Non-pigmented ciliary epithelial cell (primary cell): ENCODE measurements around the gene OTUB2.

Experiments
- DNase-seq: peaks from one replicate; pipeline ENCODE4 v3.0.0-alpha.2; 2010; ENCODE audit warnings: low read depth

OTUB2 gene

DNA sequence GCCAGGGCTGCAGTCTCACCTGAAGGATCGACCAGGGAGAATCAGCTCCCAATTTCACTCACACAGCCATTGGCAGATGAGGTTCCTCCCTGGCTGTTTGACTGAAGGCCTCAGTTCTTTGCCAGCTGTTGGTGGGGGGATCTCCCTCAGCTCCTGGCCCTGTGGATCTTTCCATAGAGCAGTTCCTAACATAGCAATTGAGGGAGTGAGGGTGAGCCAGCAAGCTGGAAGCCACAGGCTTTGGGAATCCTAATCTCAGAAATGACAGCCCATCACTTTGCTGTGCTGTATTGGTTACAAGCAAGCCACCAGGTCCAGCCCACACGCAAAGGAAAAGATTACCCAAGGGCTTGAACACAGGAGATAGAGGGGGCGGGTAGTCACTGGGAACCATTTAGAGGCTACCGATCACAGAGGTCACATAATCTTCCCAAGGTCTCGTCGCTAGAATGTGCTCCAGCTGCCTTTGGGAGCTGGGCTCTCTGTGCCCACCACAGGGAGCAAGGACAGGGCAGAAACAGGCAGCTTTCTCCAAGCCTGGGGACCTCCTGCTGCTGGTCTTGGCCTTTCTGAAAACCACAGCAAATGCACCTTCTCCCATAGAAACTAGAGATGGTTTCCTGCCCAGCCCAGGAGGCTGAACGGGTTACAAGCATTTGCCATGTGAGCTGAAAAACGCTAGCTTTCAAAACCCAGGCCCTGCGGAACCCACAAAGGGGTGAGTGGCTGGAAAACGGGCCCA, 4.6 kb upstream of the OTUB2 start:
- no peak for DNase-seq

DNA sequence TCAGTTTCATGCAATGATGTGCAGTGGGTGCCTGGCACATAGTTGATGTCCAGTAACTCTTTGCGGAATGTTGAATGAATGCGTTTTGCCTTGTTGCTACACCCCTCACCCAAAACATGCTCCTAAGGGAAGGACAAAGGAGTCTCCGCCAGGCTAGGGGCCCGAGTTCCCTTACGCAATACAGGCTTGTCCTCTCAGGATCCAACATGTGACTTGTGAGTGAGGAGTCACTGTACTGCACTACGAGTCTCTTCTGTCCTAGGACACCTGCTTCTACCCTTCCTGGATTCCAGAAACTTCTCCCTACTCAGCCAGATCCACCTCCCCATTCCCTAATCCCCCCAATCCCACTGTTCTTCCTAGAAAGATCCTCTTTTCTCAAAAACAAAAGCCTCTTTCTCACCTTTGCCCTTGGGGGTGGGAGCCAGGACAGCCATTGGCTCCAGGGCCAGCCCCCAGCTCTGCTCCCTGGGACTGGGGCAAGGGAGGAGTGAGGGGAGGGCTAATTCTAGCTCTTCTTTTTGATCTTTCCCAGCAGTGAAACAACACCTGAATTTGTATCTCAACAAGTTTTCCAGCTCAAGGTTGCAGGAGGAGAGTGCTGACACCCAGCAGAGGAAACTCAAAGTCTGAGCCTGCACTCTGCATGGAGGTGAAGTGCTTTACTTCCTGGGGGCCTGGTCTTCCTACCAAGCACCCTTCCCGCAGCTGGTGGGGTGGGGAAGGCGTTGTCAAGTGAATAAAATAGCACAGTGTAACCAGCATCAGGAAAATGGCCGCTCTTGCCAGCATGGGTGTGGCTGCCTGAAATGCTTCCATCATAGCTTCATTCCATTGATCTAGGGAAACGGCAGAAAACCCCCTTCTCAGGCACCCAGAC, 3.4 kb upstream of the OTUB2 start:
- DNase-seq, result no peak

DNA sequence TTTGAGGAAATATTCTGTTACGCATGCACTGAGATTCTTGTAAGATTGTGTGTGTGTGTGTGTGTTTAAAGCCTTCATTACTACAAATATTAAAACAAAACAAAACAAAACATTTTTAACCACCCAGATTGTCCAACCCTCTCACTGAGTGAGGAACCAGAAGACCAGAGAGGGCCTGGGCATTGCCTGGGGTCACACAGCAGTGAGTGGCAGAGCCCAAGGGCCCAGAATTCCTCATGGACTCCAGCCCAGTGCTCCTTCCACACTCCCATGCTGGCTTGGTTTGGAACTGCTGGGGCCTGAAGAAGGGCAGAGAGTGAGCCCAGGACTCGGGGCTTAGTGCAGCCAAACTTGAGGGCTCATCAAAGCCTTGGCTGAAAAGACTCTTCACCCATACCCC, 1.6 kb upstream of the OTUB2 start:
- DNase-seq, result no peak

DNA sequence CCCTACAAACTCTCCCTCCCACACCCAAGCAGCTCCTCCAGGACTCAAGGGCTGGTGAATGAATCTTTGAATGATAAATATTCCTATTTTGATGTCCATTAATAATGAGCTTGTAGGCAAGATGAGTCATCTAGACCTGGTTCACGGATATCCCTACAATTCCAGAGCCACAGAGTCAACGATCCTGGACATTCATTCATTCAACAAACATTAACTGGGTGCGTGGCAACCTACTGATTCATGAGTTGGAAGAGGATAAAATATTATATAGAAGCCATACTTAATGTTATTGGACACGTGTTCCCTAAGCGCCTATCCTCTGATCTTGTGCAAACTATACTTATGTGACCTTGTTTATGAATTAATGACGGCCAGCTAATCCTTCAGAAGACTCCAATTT, 420 bp upstream of the OTUB2 start:
- DNase-seq, result no peak

GRCh38 chr14:94026889-94027469, 839 bp downstream of the OTUB2 start:
- no peak for DNase-seq

DNA sequence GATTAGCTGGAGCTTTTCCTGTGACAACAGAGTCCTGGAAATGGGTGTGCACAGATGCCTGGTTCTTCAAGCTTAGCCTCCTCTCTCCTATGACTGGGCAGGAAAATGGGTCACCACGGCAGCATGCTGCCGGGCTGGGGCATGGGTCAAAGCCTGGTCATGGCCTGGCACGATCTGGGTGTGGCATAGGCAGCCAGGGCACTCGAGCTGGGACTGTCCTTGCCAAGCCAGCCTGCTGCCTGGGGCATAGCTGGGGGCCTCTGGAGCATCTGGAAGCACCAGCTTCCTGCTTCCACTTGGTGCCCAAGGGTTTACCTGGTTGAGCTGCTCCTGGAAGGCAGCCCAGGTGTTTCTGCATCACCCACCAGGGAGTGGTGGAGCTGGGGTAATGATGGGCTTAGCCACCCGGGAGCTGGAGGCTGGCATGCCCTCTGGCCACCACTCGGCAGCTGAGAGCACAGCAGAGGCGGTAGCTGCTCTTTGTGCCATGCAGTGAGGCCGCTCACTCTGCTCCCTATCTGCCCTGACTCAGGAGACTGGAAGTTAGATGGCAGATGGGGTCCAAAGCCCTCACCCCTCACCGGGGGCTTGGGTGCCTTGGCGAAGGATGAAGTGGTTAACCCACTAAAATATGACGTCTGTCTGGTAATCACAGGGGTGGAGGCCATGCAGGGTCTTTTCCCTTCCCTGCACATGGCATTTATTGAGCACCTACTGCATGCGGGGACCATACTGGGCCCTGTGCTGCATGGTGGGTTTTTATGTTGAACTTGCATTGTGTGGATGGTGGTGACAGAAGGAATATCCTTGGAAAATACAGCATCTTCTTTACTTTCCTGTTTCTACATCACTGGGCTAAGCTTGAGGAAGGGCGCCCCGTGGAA, 1.7 kb downstream of the OTUB2 start:
- no peak for DNase-seq

- no peak for DNase-seq
These were observed 2.3 kb downstream of the OTUB2 start for GRCh38 chr14:94028450-94028826.

DNA sequence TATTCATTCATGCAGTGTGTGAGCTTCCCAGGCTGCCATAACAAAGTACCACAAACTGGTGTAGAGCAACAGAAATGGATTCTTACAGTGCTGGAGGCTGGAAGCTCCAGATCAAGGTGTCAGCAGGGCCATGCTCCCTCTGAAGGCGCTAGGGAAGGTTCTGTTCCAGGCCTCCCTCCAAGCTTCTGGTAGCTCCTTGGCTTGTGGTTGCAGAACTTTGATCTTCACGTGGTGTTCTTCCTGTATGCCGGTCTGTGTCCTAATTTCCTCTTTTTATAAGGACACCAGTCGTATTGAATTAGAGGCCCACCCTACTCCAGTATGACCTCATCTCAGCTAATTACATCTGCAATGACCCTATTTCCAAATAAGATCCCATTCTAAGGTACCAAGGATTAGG, 3.1 kb downstream of the OTUB2 start:
- no peak for DNase-seq

- no peak for DNase-seq
These were observed 3.6 kb downstream of the OTUB2 start for GRCh38 chr14:94029671-94030203.

DNA sequence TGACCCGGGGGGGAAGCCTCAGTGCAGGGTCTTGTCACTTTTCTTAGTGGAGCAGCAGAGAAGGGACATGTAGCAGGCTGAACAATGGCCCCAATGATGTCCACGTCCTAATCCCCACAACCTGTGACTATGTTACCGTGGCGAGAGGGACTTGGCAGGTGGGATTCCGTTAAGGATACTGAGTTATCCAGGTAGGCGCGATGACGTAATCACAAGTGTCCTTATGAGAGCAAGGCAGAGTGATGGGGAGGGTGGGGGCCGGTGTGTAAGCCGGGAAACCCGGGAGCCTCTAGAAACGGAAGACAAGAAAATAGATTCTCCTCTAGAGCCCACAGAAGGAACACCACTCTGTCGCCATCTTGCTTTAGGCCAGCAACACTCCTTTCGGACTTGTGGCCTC, 4.4 kb downstream of the OTUB2 start:
- no peak for DNase-seq

DNA sequence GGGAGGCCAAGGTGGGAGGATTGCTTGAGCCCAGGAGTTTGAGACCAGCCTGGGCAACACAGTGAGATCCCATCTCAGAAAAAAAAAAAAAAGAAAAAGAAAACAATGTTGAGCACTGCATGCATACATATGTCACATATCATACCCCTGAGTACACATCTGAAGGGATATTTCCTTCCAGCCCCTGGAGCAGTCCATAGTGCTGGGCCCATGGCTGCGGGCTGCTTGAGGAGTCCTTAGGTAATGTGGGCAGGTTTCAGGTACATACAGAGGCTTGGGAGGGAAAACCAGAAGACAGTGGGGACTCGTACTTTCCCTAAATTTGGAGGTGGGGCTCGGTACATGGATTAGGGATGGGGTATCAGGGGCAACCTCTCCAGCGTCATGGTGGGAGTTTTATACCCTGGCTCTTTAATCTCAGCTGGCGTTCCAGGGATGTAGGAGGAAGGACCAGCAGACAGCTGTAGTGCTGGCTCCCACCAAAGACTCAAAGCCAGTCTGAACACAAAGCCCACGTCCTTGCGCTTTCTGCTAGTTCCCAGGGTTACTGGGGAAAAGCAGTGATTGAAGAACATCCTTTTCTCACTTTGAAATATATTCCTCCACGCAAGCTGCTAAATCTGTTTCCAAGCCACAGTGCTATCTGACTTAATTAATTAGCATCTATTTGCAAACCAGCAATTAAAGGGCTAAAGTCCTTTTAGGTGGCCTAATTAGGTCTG, 5.2 kb downstream of the OTUB2 start:
- DNase-seq, result no peak

GRCh38 chr14:94031883-94032279, 5.7 kb downstream of the OTUB2 start:
- DNase-seq, result no peak

- DNase-seq, result no peak
These were observed 8.7 kb downstream of the OTUB2 start for GRCh38 chr14:94034886-94035285.

- DNase-seq, result no peak
These were observed 10.4 kb downstream of the OTUB2 start for GRCh38 chr14:94036313-94037167.

DNA sequence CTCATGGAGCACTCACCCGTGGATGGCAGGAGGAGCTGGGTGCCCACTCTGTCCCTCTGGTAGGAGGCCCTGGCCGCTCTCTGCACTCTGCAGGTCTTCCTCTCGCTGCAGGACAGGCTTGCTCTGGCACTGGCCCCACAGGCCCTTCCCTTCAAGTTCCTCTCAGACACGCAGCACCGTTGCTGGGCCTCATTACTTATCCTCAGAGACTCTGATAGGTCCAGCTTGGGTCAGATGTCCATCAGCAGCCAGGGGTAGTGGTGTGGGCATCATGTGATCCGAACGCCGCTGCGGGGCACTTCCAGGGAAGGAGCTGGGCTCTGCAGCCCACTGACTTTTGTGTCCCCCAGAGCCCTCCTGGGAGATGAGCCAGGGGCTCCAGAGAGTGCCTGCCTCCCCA, 11.8 kb downstream of the OTUB2 start:
- DNase-seq, result no peak

DNA sequence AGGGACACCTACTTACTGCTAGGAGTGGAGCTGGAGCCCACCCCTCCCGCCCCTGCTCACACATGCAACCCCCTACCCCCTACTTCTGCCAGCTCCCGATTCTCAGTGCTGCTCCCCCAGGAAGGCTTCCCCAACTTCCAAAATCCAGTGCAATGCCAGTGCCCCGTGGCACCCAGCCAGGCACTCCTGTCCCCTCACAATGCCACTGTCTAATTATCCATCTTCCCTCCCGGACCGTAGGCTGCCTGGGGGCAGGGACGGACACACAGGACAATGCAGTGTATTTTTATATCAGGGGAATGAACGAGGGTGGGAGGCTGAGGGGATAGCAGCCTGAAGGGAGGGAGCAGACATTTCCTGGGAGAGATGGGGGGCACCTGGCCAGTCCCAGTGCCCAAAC, 12.4 kb downstream of the OTUB2 start:
- no peak for DNase-seq

DNA sequence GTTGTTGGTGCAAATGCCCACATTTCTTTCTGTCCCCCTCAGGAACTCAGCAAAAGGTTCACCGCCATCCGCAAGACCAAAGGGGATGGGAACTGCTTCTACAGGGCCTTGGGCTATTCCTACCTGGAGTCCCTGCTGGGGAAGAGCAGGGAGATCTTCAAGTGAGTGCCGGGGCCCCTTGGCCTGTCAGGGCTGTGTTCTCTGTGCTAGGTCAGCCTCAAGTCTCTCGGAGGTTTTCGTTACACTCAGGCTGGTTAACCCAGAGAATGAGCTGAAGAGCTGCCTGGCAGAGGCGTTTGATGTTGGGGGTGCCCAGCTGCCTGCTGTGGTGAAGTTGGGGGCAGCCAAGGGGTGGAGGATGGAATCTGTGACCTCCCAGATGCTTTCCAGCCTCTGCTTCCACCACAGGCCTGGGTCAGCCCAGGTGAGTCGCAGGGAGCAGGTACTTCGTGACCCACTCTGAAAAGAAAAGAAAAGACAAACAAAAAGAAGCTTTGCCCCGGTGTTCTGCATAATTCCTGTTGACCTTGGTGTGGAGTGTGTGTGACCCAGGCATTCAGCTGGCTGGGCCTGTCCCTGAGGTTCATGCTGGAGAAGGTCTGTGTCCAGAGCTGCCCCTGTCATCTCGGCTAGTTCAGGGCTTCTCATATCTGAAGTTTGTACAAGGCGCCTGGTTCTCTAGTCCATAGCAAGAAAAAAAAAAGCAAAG, 12.9 kb downstream of the OTUB2 start:
- no peak for DNase-seq

DNA sequence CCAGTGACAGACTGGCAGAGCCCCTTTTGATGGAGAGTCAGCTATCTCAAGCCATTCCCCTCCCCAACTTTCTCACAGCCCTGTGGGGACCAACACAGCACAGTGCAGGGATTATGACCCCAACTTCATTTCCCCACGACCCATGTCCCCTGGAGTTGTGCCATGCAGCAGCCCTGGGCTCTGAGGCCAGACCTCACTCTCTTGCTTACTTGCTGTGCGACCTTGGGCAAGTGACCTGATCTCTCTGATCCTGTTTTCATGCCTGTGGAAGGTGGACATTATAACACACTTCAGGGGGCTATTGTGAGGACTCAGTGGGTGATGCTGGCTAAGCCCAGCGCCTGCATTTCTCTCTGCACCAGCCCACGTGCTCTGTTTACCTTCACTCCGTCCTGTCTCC, 14.1 kb downstream of the OTUB2 start:
- no peak for DNase-seq

- DNase-seq, result no peak
These were observed 14.7 kb downstream of the OTUB2 start for GRCh38 chr14:94040796-94041195.
